ENCODE results near the gene ANAPC5. TPM values are rescaled to one million over a fixed set of nuclear protein-coding genes. Genes with fewer than 3 reads are reported as not detected.

The ANAPC5 gene
- polyA plus RNA-seq, 1 experiment = 146 TPM

DNA sequence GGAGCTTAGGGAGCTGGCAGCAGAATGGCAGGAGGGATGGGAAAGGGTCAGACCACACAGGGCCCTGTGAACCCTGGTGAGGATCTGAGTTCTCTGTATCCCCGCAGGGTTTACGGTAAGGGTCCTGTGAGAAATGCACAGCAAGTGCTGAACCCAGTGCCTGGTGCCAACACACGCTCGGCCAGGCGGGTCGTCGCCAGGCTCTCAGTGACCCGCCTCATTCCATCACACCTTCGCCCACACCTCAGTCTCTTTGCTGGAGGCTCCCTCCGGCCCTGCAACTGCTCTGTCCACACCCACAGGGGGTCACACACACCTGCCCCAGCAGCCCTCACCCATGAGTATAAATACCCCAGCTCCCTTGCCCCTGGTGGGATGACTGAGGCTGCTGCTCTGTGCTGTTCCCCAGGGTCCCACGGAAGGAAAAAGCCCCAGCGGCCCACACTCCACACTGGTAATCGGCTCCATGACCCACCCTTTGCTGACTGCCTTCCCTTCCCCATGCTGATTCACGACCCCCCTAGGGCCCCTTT is 78.8 kb downstream of the ANAPC5 start:
- POLR2A ChIA-PET = no interaction called here
- no peaks in the 10 kb centered on the region for H3K27me3 ChIP-seq (ENCODE audit: control insufficient read depth, insufficient read depth, low read length)
- CTCF ChIA-PET = interaction anchor here (0.6 kb wide), 1 partner anchor 14 kb away, joined by 3 read pairs; no protein-coding TSS in a partner anchor
- H3K27ac ChIP-seq (ENCODE audit: low read depth, low read length) = no peak overlapping the region
- H3K4me3 ChIP-seq (ENCODE audit: low read depth, low read length) = no peak overlapping the region
- no peak for DNase-seq (ENCODE audit: low read depth, low spot score)
- TF ChIP-seq, protein P1, sequence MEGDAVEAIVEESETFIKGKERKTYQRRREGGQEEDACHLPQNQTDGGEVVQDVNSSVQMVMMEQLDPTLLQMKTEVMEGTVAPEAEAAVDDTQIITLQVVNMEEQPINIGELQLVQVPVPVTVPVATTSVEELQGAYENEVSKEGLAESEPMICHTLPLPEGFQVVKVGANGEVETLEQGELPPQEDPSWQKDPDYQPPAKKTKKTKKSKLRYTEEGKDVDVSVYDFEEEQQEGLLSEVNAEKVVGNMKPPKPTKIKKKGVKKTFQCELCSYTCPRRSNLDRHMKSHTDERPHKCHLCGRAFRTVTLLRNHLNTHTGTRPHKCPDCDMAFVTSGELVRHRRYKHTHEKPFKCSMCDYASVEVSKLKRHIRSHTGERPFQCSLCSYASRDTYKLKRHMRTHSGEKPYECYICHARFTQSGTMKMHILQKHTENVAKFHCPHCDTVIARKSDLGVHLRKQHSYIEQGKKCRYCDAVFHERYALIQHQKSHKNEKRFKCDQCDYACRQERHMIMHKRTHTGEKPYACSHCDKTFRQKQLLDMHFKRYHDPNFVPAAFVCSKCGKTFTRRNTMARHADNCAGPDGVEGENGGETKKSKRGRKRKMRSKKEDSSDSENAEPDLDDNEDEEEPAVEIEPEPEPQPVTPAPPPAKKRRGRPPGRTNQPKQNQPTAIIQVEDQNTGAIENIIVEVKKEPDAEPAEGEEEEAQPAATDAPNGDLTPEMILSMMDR (IDR thresholded peaks at IDR 0.05; ENCODE audit: low read depth, low read length) = no peak
- no peaks in the 10 kb centered on the region; the same call in 1 of the 2 replicates for H3K9me3 ChIP-seq (ENCODE audit: control insufficient read depth, insufficient read depth, low read length)

DNA sequence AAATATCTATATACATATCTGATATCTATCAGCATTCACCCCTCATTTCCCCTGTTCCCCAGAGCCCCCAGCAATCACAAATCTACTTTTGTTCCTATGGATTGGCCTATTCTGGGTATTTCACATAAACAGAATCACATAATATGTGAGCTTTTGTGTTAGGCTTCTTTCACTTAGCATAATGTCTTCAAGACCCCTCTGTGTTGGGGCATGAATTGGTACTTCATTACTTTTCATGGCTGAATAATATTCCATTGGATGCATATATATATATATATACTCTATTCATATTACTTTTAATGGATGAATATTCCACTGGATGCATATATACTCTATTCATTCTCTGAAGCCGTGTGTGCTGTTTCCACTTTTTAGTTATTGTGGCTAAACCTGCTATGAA is 84.4 kb downstream of the ANAPC5 start:
- DNase-seq (ENCODE audit: low read depth, low spot score) = no peak
- TF ChIP-seq, protein P1 (IDR thresholded peaks at IDR 0.05; ENCODE audit: low read depth, low read length) = no peak
- Histone ChIP-seq H3K9me3 (ENCODE audit: control insufficient read depth, insufficient read depth, low read length) (no peaks in the 10 kb centered on the region), H3K27ac (ENCODE audit: low read depth, low read length) (no peak overlapping the region), H3K27me3 (ENCODE audit: control insufficient read depth, insufficient read depth, low read length) (no peaks in the 10 kb centered on the region), H3K4me3 (ENCODE audit: low read depth, low read length) (no peak overlapping the region)
- ChIA-PET POLR2A (no interaction called here), CTCF (no interaction called here)

DNA sequence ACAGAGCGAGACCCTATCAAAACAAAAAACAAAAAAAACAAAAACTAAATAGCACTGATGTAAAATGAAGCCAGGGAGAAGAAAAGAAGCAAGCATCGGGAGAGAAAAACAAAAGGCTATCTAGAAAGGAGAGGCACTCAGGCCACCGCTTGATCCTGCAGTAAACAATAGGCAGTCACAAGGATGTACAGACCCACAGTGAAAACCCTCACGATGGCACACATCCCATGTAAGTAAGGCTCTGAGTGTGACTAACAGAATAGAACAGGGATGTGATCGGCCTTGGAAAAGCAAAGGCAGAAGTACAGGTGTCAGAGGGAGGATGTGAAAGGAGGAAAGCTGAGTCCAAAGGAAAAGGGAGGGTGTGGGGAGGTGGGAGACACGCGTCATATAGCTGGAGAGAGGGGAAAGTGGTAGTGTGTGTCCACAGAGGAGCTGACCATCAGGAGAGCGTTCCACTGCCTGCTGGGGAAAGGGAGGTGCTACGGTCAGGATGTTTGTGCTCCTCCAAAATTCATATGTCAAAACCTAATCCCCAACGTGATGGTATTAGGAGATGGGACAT is 87.2 kb downstream of the ANAPC5 start:
- CTCF ChIA-PET = no interaction called here
- POLR2A ChIA-PET = no interaction called here
- Histone ChIP-seq H3K9me3 (ENCODE audit: control insufficient read depth, insufficient read depth, low read length) (no peaks in the 10 kb centered on the region), H3K27ac (ENCODE audit: low read depth, low read length) (no peak overlapping the region), H3K27me3 (ENCODE audit: control insufficient read depth, insufficient read depth, low read length) (no peaks in the 10 kb centered on the region), H3K4me3 (ENCODE audit: low read depth, low read length) (no peak overlapping the region)
- no peak for DNase-seq (ENCODE audit: low read depth, low spot score)
- TF ChIP-seq, protein P1 (IDR thresholded peaks at IDR 0.05; ENCODE audit: low read depth, low read length) = no peak

DNA sequence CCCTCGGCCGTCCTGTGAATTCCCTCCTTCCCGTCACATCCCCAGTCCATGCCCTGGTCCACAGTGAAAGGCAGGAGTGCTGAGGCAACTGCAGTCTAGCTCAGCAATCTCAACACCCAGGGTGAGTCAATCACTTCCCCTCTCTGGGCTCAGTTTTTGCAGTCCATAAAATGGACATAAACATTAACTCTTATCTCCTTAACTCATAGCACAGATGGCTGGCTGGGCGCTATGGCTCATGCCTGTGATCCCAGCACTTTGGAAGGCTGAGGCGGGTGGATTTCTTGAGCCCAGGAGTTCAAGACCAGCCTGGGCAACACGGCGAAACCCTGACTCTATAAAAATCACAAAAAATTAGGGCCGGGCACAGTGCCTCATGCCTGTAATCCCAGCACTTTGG is 88.1 kb downstream of the ANAPC5 start:
- TF ChIP-seq, protein P1 (IDR thresholded peaks at IDR 0.05; ENCODE audit: low read depth, low read length) = no peak
- no peak for DNase-seq (ENCODE audit: low read depth, low spot score)
- Histone ChIP-seq H3K27ac (ENCODE audit: low read depth, low read length) (no peak overlapping the region), H3K4me3 (ENCODE audit: low read depth, low read length) (no peak overlapping the region), H3K27me3 (ENCODE audit: control insufficient read depth, insufficient read depth, low read length) (no peaks in the 10 kb centered on the region), H3K9me3 (ENCODE audit: control insufficient read depth, insufficient read depth, low read length) (no peaks in the 10 kb centered on the region)
- ChIA-PET POLR2A (interaction anchor here (0.7 kb wide), 1 partner anchor 33 kb away, joined by 3 read pairs; no protein-coding TSS in a partner anchor), CTCF (no interaction called here)

DNA sequence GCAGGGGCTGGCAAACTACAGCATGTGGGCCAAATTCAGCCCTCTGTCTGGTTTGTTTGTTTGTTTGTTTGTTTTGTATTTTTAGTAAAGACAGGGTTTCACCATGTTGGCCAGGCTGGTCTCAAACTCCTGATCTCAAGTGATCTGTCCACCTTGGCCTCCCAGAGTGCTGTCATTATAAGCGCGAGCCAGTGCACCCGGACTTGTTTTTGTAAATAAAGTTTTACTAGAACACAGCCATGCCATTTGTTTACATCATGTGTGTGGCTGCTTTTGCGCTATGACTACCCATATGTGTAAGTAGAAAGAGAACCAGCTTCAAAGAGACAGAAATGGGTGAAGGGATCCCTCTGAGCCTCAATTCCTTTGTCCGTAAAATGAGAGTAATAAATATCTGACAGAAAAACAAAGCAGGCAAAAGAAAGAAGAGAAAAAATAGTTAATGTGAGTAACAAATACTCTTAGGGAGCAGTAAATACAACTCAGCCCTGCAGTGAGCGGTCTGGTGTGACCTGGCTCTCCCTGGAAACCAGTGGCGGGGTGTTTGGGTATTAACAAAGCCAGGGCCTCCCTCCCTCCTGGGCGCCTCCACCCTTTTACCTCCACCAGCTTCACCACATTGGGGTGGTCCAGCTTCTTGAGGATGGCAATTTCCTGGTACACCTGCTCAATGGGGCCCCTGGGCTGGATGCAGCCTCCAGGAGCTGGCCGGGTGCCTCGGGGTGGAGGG is 88.8 kb downstream of the ANAPC5 start:
- POLR2A ChIA-PET = no interaction called here

More for the DNA sequence above, 88.8 kb downstream of the ANAPC5 start:
- Histone ChIP-seq H3K9me3 (ENCODE audit: control insufficient read depth, insufficient read depth, low read length) (no peaks in the 10 kb centered on the region), H3K27ac (ENCODE audit: low read depth, low read length) (no peak overlapping the region), H3K27me3 (ENCODE audit: control insufficient read depth, insufficient read depth, low read length) (no peaks in the 10 kb centered on the region), H3K4me3 (ENCODE audit: low read depth, low read length) (no peak overlapping the region)
- TF ChIP-seq, protein P1 (IDR thresholded peaks at IDR 0.05; ENCODE audit: low read depth, low read length) = no peak
- CTCF ChIA-PET = no interaction called here
- no peak for DNase-seq (ENCODE audit: low read depth, low spot score)

All from AG04450 (cell line).